ENCODE results near the gene RNASE11. TPM values are rescaled to one million over a fixed set of nuclear protein-coding genes. Genes with fewer than 3 reads are reported as not detected.

RNASE11 gene
- total RNA-seq, 1 donor from 2014 or later: not detected

GRCh38 chr14:20551606-20552005 is 36.2 kb downstream of the RNASE11 start:
- no peaks in the 10 kb centered on the region for H3K4me1 ChIP-seq
- no peak overlapping the region for H3K4me3 ChIP-seq
- H3K36me3 ChIP-seq: no peaks in the 10 kb centered on the region
- TF ChIP-seq, protein P1, sequence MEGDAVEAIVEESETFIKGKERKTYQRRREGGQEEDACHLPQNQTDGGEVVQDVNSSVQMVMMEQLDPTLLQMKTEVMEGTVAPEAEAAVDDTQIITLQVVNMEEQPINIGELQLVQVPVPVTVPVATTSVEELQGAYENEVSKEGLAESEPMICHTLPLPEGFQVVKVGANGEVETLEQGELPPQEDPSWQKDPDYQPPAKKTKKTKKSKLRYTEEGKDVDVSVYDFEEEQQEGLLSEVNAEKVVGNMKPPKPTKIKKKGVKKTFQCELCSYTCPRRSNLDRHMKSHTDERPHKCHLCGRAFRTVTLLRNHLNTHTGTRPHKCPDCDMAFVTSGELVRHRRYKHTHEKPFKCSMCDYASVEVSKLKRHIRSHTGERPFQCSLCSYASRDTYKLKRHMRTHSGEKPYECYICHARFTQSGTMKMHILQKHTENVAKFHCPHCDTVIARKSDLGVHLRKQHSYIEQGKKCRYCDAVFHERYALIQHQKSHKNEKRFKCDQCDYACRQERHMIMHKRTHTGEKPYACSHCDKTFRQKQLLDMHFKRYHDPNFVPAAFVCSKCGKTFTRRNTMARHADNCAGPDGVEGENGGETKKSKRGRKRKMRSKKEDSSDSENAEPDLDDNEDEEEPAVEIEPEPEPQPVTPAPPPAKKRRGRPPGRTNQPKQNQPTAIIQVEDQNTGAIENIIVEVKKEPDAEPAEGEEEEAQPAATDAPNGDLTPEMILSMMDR (IDR thresholded peaks at IDR 0.05; ENCODE audit: borderline replicate concordance): no peak
- H3K27ac ChIP-seq (replicated peaks): no peak overlapping the region
- H3K27me3 ChIP-seq (ENCODE audit: low read depth): peaks cover 12% of the 10 kb centered on the region
- H3K9me3 ChIP-seq (replicated peaks): no peaks in the 10 kb centered on the region
- no peak for DNase-seq
- intact Hi-C loops (cut with micrococcal nuclease): no loop called here

DNA sequence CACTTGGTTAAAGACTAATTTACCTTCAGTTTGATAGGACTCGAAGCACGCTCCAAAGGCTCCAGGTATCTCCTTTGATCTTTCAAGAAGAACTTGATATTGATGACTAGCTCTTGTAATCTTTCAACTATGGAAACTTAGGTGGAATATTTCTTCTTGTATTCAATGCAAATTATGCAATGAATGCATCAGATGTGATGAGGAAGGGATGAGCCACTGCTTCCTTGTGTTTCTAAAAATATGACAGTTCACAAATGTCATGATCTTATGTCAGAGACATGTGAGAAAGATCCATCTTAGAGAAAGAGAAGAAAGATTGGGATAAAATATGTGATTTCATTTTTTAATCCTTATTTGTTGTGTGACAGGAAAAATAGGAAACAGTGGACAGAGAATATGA is 36.9 kb downstream of the RNASE11 start:
- Histone ChIP-seq H3K9me3 (replicated peaks) (no peaks in the 10 kb centered on the region), H3K27ac (replicated peaks) (no peak overlapping the region), H3K4me3 (no peak overlapping the region), H3K4me1 (no peaks in the 10 kb centered on the region), H3K27me3 (ENCODE audit: low read depth) (peaks cover 12% of the 10 kb centered on the region), H3K36me3 (no peaks in the 10 kb centered on the region)
- intact Hi-C loops (cut with micrococcal nuclease): no loop called here
- DNase-seq: no peak
- TF ChIP-seq, protein P1 (IDR thresholded peaks at IDR 0.05; ENCODE audit: borderline replicate concordance): no peak

DNA sequence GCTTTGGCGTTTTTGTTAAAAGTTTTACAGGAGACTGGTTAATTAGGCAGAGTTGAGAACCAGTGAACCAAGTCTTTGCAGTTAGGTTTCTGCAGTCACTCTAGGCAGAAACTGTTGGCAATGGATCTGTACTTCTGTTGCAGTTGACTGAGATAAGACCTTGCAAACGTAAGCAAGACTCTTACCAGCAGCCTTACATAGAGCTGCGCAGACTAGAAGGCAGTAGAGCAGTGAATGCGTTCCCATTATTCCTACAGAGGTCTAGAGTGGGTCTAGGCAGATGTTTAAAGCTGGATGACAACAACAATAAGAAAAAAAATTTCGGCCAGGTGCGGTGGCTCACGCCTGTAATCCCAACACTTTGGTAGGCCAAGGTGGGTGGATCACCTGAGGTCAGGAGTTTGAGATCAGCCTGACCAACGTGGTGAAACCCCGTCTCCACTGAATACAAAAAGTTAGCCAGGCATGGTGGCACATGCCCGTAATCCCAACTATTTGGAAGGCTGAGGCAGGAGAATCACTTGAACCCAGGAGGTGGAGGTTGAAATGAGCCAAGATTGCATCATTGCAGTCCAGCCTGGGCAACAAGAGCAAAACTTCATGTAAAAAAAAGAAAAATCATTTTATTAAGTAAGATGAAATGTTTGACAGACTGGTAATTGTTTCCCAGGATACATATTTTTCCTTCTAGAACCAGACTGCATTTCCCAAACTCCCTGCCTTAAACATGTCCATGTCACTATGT is 39.2 kb downstream of the RNASE11 start:
- TF ChIP-seq, protein P1 (IDR thresholded peaks at IDR 0.05; ENCODE audit: borderline replicate concordance): no peak
- peaks cover 4% of the 10 kb centered on the region for H3K27me3 ChIP-seq (ENCODE audit: low read depth)
- H3K4me1 ChIP-seq: no peaks in the 10 kb centered on the region

DNA sequence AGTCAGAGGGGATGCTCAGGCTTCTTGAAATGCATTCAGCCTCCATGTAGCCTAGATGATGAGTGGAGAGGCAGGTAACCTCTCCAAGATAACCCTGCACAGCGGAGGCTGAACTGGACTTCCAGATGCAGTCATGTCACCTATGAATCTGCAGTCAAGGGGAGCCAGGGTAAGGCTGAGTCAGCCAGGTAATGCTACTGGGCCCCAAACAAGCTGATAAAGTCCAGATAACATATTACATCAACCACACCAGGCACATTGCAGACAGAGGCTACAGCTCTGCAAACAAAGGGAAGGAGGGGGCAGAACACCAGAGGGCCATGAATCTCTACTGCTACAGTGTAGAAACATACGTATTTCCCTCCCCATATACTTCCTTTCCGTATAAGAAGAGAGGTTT is 40.9 kb downstream of the RNASE11 start:
- no peaks in the 10 kb centered on the region for H3K4me1 ChIP-seq
- TF ChIP-seq, protein P1 (IDR thresholded peaks at IDR 0.05; ENCODE audit: borderline replicate concordance): no peak
- no peak overlapping the region for H3K27ac ChIP-seq (replicated peaks)
- no peak overlapping the region for H3K4me3 ChIP-seq
- no peak for DNase-seq
- no peaks in the 10 kb centered on the region for H3K36me3 ChIP-seq
- H3K9me3 ChIP-seq (replicated peaks): no peaks in the 10 kb centered on the region
- H3K27me3 ChIP-seq (ENCODE audit: low read depth): peaks cover 4% of the 10 kb centered on the region
- intact Hi-C loops (cut with micrococcal nuclease): no loop called here

More for the DNA sequence above, 39.2 kb downstream of the RNASE11 start:
- DNase-seq: no peak
- Histone ChIP-seq H3K36me3 (no peaks in the 10 kb centered on the region), H3K9me3 (replicated peaks) (no peaks in the 10 kb centered on the region), H3K27ac (replicated peaks) (no peak overlapping the region), H3K4me3 (no peak overlapping the region)
- intact Hi-C loops (cut with micrococcal nuclease): no loop called here

- Histone ChIP-seq H3K9me3 (replicated peaks) (no peaks in the 10 kb centered on the region), H3K4me1 (no peaks in the 10 kb centered on the region), H3K4me3 (no peak overlapping the region), H3K27ac (replicated peaks) (no peak overlapping the region), H3K27me3 (ENCODE audit: low read depth) (no peaks in the 10 kb centered on the region), H3K36me3 (no peaks in the 10 kb centered on the region)
- intact Hi-C loops (cut with micrococcal nuclease): no loop called here
- DNase-seq: no peak
- TF ChIP-seq, protein P1 (IDR thresholded peaks at IDR 0.05; ENCODE audit: borderline replicate concordance): no peak
Measured at GRCh38 chr14:20539906-20540305, 47.9 kb downstream of the RNASE11 start.

Other genes with a start within 250 kb of the RNASE11 start
- 15.6 TPM for gene PARP2, start 244.4 kb downstream of the RNASE11 start, total RNA-seq
- gene TEP1, start 174.5 kb downstream of the RNASE11 start, total RNA-seq: 9.7 TPM
- gene KLHL33, start 151.8 kb downstream of the RNASE11 start, total RNA-seq: 0.33 TPM
- gene OSGEP, start 133.2 kb downstream of the RNASE11 start, total RNA-seq: 19.4 TPM
- 75.0 TPM for gene APEX1, start 132.8 kb downstream of the RNASE11 start, total RNA-seq
- gene PIP4P1, start 126.6 kb downstream of the RNASE11 start, total RNA-seq: 19.7 TPM
- gene PNP, start 118.6 kb downstream of the RNASE11 start, total RNA-seq: 6.4 TPM
- not detected for gene RNASE10, start 82.5 kb downstream of the RNASE11 start, total RNA-seq
- not detected for gene RNASE9, start 27.0 kb downstream of the RNASE11 start, total RNA-seq
- gene RNASE12, start 3.4 kb upstream of the RNASE11 start, total RNA-seq: not detected
- not detected for gene OR6S1, start 53.7 kb upstream of the RNASE11 start, total RNA-seq
- 9.0 TPM for gene RNASE4, start 96.6 kb upstream of the RNASE11 start, total RNA-seq
- gene ANG, start 100.8 kb upstream of the RNASE11 start, total RNA-seq: 3.7 TPM
- not detected for gene EDDM3A, start 157.9 kb upstream of the RNASE11 start, total RNA-seq
- not detected for gene EDDM3B, start 180.4 kb upstream of the RNASE11 start, total RNA-seq
- gene RNASE6, start 193.3 kb upstream of the RNASE11 start, total RNA-seq: 5.7 TPM
- 294 TPM for gene RNASE1, start 214.8 kb upstream of the RNASE11 start, total RNA-seq

All from left ventricle myocardium inferior (tissue), 1 donor.